GM21360 (cell line): ENCODE data around the gene ABHD13.

Experiments used
- ATAC-seq: cut with Tn5 transposase; IDR thresholded peaks from one replicate; pipeline ENCODE4 v1.9.1; 2021; ENCODE audit warnings: mild to moderate bottlenecking, moderate library complexity; ENCODE audit not compliant: unreplicated experiment

The ABHD13 gene

DNA sequence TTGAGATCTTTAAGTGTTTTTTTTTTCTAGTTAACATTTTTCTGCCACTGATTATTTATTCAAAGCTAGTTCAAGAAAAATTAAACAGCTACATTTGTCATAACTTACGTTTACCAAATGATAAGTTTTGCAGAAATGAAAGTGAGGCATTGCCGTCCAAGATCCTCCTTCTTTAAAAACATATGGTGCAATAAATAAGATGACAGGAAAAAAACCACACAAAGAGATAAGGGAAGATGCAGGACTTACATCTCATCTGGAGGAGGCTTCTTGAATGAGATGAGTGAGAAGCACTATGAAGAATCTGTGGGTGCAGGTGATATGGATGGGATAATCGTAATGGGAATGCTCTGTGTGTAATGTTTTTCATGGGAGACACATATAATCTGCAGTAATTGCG, 63.7 kb downstream of the ABHD13 start:
- ATAC-seq = no peak

DNA sequence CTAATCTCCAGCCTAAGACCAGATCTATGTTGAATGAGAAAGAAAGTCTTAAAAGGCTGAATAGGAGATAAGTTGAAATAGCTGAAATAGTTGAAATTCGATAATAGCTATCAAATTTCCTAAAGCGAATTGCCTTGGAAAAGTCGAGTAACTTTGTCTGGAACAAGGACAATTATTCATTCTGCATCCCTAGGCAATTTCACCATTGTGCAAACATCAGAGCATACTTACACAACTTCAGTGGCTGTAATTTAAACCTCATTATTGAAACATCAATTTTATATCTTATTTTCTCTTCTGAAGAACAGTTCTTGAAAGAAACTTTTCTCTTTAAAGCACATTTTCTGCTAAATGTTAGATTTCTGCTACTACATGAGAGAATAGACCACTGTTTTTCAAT, 64.9 kb downstream of the ABHD13 start:
- ATAC-seq = no peak
